Muscle layer of duodenum (tissue), 2 donors: ENCODE results near the gene ADI1.
"Not testable (repeated sequence)": the region's sequence is repeated elsewhere in the genome, so short reads cannot be mapped to it uniquely, and the experiment has no call there.

ENCODE experiments used
- H3K27ac ChIP-seq: one replicate; pipeline ENCODE4 v1.7.0; 2013; ENCODE audit warnings: mild to moderate bottlenecking, low read length
- H3K27me3 ChIP-seq: one replicate; pipeline ENCODE4 v1.7.0; 2013; ENCODE audit warnings: low read depth, mild to moderate bottlenecking, control low read depth, low read length
- H3K36me3 ChIP-seq, 2 donors: one replicate each; pipeline ENCODE4 v1.7.0; 2013; ENCODE audit warnings: low read length in 2 of 2, control low read depth in 1 of 2, mild to moderate bottlenecking in 1 of 2; ENCODE audit not compliant: insufficient read depth in 2 of 2, control insufficient read depth in 1 of 2
- H3K4me1 ChIP-seq, 2 donors: one replicate each; pipeline ENCODE4 v1.7.0; 2013; ENCODE audit warnings: low read length in 2 of 2, mild to moderate bottlenecking in 2 of 2, control low read depth in 1 of 2, moderate library complexity in 1 of 2; ENCODE audit not compliant: insufficient read depth in 2 of 2, control insufficient read depth in 1 of 2
- H3K4me3 ChIP-seq, 2 donors: one replicate each; pipeline ENCODE4 v1.7.0; 2013; ENCODE audit warnings: low read length in 2 of 2, low read depth in 1 of 2, mild to moderate bottlenecking in 1 of 2
- H3K9me3 ChIP-seq, 2 donors: one replicate each; pipeline ENCODE4 v1.7.0; 2013; ENCODE audit warnings: low read length in 2 of 2, control low read depth in 1 of 2, mild to moderate bottlenecking in 1 of 2; ENCODE audit not compliant: control insufficient read depth in 1 of 2
- donor health status: healthy.

The ADI1 gene

DNA sequence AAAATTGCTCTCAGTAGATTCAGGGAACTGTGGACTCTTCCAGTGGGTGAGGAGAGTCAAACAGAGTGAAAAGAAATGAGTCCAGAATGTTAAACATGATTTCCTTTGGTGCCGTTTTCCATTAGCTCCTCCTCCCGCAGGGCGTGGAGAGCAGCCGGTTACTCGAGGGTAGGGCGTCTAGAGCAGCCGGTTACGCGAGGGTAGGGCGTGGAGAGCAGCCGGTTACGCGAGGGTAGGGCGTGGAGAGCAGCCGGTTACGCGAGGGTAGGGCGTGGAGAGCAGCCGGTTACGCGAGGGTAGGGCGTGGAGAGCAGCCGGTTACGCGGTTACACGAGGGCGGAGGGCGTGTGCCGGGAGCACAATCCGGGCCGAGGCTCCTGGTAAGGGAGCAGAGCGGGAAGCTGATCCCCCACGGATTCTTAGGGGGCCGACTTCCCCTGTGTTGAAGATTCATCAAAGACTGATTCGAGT is 70.9 kb downstream of the ADI1 start:
- H3K27me3 ChIP-seq, H3K9me3 ChIP-seq, H3K27ac ChIP-seq, H3K4me3 ChIP-seq, H3K4me1 ChIP-seq: not testable (repeated sequence)
- H3K36me3 ChIP-seq = peaks cover 31 to 50% of the 10 kb centered on the region in 2 donors

DNA sequence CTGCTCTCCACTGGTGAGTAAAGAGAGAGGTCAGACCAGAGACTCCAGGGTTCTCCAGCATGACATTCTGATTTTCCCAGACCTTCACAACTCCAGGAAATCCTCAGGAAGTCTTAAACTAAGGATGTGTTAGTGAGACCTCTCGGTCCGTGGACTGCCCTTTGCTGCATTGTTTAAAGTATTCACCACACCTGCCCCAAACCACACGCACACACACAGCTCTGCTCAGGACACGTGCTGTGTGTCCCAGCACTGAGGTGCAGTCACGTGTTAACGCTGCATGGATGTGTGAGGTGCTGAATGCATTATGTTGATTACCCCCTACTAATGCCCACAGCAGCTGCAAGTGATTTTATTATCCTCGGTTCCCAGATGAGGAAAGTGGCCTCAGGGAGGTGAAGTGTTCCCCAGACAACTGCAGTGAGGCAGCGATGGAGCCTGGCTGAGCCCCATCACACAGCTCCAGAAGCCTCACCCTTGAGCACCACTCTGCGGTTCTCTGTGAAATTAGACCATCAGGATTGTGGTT is 71.5 kb downstream of the ADI1 start:
- peaks cover 0 to 4% of the 10 kb centered on the region in 2 donors for H3K4me1 ChIP-seq
- H3K27me3 ChIP-seq = no peaks in the 10 kb centered on the region
- peaks cover 32 to 53% of the 10 kb centered on the region in 2 donors for H3K36me3 ChIP-seq
- H3K4me3 ChIP-seq = no peak overlapping the region
- no peak overlapping the region for H3K27ac ChIP-seq
- H3K9me3 ChIP-seq = no peaks in the 10 kb centered on the region
